Measurements from ENCODE around the gene ATRNL1.

Gene ATRNL1

GRCh38 chr10:115918812-115919211 lies 825.6 kb downstream of the ATRNL1 start:
- Histone ChIP-seq H3K4me3 (ENCODE audit: low read length) (no peak overlapping the region), H4K20me1 (ENCODE audit: control insufficient read depth, insufficient read depth, low read depth, low read length) (no peaks in the 10 kb centered on the region), H3K27ac (ENCODE audit: low read depth, low read length) (no peak overlapping the region), H3K79me2 (ENCODE audit: control insufficient read depth, low read length) (no peaks in the 10 kb centered on the region), H3F3A (ENCODE audit: control insufficient read depth, insufficient read depth) (no peaks in the 10 kb centered on the region), H3K4me2 (ENCODE audit: low read length) (no peak overlapping the region), H3K36me3 (ENCODE audit: control insufficient read depth, low read length) (no peaks in the 10 kb centered on the region), H3K9me3 (ENCODE audit: control insufficient read depth, insufficient read depth, low read length) (no peaks in the 10 kb centered on the region), H3K9me2 (replicated peaks; ENCODE audit: control insufficient read depth, low read length) (no peaks in the 10 kb centered on the region), H3K27me3 (ENCODE audit: control insufficient read depth, low read length) (no peaks in the 10 kb centered on the region), H3K4me1 (ENCODE audit: control insufficient read depth, low read length) (no peaks in the 10 kb centered on the region)
- no peak for TF ChIP-seq CTCF (IDR thresholded peaks at IDR 0.05; ENCODE audit: low read depth, low read length, poor library complexity, severe bottlenecking)
- no peak for TF ChIP-seq EZH2phosphoT487 (IDR thresholded peaks at IDR 0.05; ENCODE audit: borderline replicate concordance, low read length)

GRCh38 chr10:115921795-115922194 lies 828.6 kb downstream of the ATRNL1 start:
- Histone ChIP-seq H3K27ac (ENCODE audit: low read depth, low read length) (no peak overlapping the region), H3F3A (ENCODE audit: control insufficient read depth, insufficient read depth) (no peaks in the 10 kb centered on the region), H3K9me2 (replicated peaks; ENCODE audit: control insufficient read depth, low read length) (no peaks in the 10 kb centered on the region), H3K27me3 (ENCODE audit: control insufficient read depth, low read length) (no peaks in the 10 kb centered on the region), H3K79me2 (ENCODE audit: control insufficient read depth, low read length) (no peaks in the 10 kb centered on the region), H3K36me3 (ENCODE audit: control insufficient read depth, low read length) (no peaks in the 10 kb centered on the region), H3K4me3 (ENCODE audit: low read length) (no peak overlapping the region), H4K20me1 (ENCODE audit: control insufficient read depth, insufficient read depth, low read depth, low read length) (no peaks in the 10 kb centered on the region), H3K4me2 (ENCODE audit: low read length) (no peak overlapping the region), H3K4me1 (ENCODE audit: control insufficient read depth, low read length) (no peaks in the 10 kb centered on the region), H3K9me3 (ENCODE audit: control insufficient read depth, insufficient read depth, low read length) (no peaks in the 10 kb centered on the region)
- TF ChIP-seq CTCF (IDR thresholded peaks at IDR 0.05; ENCODE audit: low read depth, low read length, poor library complexity, severe bottlenecking): no peak
- no peak for TF ChIP-seq EZH2phosphoT487 (IDR thresholded peaks at IDR 0.05; ENCODE audit: borderline replicate concordance, low read length)

- Histone ChIP-seq H3K9me2 (replicated peaks; ENCODE audit: control insufficient read depth, low read length) (no peaks in the 10 kb centered on the region), H3K27me3 (ENCODE audit: control insufficient read depth, low read length) (no peaks in the 10 kb centered on the region), H4K20me1 (ENCODE audit: control insufficient read depth, insufficient read depth, low read depth, low read length) (no peaks in the 10 kb centered on the region), H3K4me2 (ENCODE audit: low read length) (no peak overlapping the region), H3F3A (ENCODE audit: control insufficient read depth, insufficient read depth) (no peaks in the 10 kb centered on the region), H3K9me3 (ENCODE audit: control insufficient read depth, insufficient read depth, low read length) (no peaks in the 10 kb centered on the region), H3K79me2 (ENCODE audit: control insufficient read depth, low read length) (no peaks in the 10 kb centered on the region), H3K4me3 (ENCODE audit: low read length) (no peak overlapping the region), H3K27ac (ENCODE audit: low read depth, low read length) (no peak overlapping the region), H3K36me3 (ENCODE audit: control insufficient read depth, low read length) (no peaks in the 10 kb centered on the region), H3K4me1 (ENCODE audit: control insufficient read depth, low read length) (no peaks in the 10 kb centered on the region)
- no peak for TF ChIP-seq CTCF (IDR thresholded peaks at IDR 0.05; ENCODE audit: low read depth, low read length, poor library complexity, severe bottlenecking)
- no peak for TF ChIP-seq EZH2phosphoT487 (IDR thresholded peaks at IDR 0.05; ENCODE audit: borderline replicate concordance, low read length)
Observed at GRCh38 chr10:115931309-115931708, 838.1 kb downstream of the ATRNL1 start.

- H3K4me1 ChIP-seq (ENCODE audit: control insufficient read depth, low read length): no peaks in the 10 kb centered on the region
- no peaks in the 10 kb centered on the region for H3F3A ChIP-seq (ENCODE audit: control insufficient read depth, insufficient read depth)
- no peaks in the 10 kb centered on the region for H3K79me2 ChIP-seq (ENCODE audit: control insufficient read depth, low read length)
- H3K27me3 ChIP-seq (ENCODE audit: control insufficient read depth, low read length): no peaks in the 10 kb centered on the region
- H3K9me2 ChIP-seq (replicated peaks; ENCODE audit: control insufficient read depth, low read length): no peaks in the 10 kb centered on the region
- TF ChIP-seq CTCF (IDR thresholded peaks at IDR 0.05; ENCODE audit: low read depth, low read length, poor library complexity, severe bottlenecking) (no peak), EZH2phosphoT487 (IDR thresholded peaks at IDR 0.05; ENCODE audit: borderline replicate concordance, low read length) (no peak)
- no peak overlapping the region for H3K4me2 ChIP-seq (ENCODE audit: low read length)
- no peaks in the 10 kb centered on the region for H3K9me3 ChIP-seq (ENCODE audit: control insufficient read depth, insufficient read depth, low read length)
- H3K4me3 ChIP-seq (ENCODE audit: low read length): no peak overlapping the region
- H4K20me1 ChIP-seq (ENCODE audit: control insufficient read depth, insufficient read depth, low read depth, low read length): no peaks in the 10 kb centered on the region
- no peak overlapping the region for H3K27ac ChIP-seq (ENCODE audit: low read depth, low read length)
- no peaks in the 10 kb centered on the region for H3K36me3 ChIP-seq (ENCODE audit: control insufficient read depth, low read length)
Observed at GRCh38 chr10:115932099-115932498, 838.9 kb downstream of the ATRNL1 start.

Data from DOHH2 (cell line).